Epidermal melanocyte (primary cell): Measurements from ENCODE around the gene BCL7A.
"Not testable (repeated sequence)": the region's sequence is repeated elsewhere in the genome, so short reads cannot be mapped to it uniquely, and the experiment has no call there.

ENCODE experiments used
- DNase-seq: peaks from one replicate; pipeline ENCODE4 v3.0.0; 2011; ENCODE audit warnings: low spot score; ENCODE audit not compliant: insufficient read length

BCL7A gene

GRCh38 chr12:122051231-122051876, 29.7 kb downstream of the BCL7A start:
- no peak for DNase-seq

- DNase-seq = no peak
Observed at GRCh38 chr12:122052285-122052684, 30.6 kb downstream of the BCL7A start.

DNA sequence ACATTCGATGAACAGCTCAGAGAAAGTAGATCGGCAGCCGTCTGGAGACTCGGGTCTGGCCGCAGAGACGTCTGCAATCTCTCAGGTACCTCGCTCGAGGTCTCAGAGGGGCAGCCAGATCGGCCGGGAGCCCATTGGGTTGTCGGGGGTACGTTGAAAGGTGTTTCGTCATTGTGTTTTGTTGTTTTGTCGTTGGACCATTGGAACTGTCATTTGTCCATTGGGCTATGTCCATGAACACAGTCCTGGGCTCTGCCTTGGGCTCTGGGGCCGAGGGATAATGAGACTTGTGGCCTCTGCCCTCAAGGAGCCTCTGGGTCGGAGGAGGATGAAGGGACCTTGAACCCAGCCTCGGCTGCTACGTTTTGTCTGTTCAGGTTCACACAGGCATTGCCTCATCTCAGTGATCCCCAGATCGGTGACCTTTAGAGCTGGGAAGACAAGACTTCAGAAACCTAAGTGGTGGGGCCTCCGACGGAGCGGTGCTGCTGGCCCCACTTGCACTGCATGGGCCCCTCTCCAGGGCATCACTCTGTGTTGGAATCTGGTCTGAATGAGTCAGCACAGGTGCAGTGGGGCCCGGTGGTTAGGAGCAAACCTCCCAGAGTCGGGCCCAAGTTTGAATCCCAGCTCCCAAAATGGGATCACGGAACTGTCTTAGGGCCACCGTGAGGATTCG, 33.3 kb downstream of the BCL7A start:
- DNase-seq = no peak

- not testable (repeated sequence) for DNase-seq
Observed at GRCh38 chr12:122056406-122056805, 34.7 kb downstream of the BCL7A start.

DNA sequence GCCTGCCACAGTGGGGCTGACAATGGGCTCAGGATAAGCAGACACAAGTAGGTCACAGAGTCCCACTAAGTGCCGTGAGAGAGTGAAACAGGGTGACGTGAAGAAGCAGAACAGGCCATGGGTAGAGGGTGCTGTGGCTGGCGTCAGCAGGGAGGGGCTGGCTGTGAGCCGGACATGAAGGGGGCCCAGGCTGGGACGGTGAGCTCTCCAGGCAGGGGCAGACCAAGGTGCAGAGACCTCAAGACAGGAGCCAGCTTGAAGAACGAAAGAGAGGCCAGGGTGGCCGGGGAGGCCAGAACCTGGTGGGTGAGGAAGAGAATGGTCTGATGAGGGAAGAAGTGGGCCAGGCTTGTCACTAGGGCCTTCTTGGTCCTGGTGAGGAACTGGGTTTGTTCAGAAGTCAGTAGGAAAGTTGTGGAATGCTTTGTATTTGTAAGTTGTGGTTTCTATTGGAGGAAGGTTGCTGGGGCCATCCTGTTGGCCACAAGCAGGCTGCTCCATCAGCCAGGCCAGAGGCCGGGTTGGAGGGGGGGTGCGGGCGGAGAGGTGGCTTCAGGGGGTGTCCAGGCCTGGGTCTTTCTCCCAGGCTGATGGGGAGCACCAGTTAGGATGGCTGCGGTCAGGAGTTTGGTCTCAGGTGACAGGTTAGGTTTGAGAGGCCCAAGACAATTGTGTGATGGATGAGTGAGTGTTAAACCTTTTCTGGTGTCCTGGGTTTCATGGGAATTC, 35.5 kb downstream of the BCL7A start:
- DNase-seq = no peak

GRCh38 chr12:122057769-122058168, 36.1 kb downstream of the BCL7A start:
- DNase-seq = no peak

- DNase-seq = no peak
Observed at GRCh38 chr12:122058549-122059149, 37.0 kb downstream of the BCL7A start.

DNA sequence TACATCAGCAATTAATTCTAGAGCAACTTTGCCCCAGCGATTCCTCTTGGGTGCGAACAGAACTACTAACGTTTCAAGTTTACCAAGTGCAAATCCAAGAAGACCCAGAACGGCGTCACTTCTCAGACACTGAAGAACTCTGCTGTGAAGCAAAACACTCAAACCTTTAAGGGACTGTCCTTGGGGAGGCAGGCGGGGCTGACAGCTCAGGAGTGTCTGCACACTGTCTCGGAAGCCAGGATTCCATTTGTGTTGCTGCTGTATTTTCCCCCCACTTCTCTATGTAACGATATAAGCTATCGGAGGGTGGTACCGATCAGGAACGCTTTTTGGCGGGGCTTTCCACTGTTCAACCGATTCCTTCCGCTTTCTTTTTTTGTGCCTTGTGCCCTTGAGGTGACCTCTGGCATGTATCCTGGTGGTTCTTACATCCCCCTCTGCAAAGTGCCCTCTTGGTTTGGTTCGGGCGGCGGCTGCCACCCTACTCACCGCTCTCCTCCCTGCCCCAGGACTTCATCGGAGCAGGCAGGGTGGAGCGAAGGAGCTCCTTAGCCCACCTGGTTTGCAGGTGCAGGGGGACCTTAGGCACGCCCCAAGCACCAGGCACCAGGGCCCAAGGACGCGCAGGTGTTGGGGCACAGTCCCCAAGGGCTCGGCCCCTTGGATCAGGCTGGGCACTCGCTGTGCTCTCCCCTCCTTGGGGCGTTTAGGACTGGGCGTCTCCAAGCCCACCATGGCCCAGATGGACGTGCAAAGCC, 37.7 kb downstream of the BCL7A start:
- no peak for DNase-seq

GRCh38 chr12:122060081-122060501, 38.4 kb downstream of the BCL7A start:
- DNase-seq = no peak

- no peak for DNase-seq
Observed at GRCh38 chr12:122061253-122061652, 39.6 kb downstream of the BCL7A start.

- no peak for DNase-seq
Observed at GRCh38 chr12:122062832-122063693, 41.4 kb downstream of the BCL7A start.

GRCh38 chr12:122063694-122064024, 42.0 kb downstream of the BCL7A start:
- DNase-seq = no peak

- DNase-seq = peak; percentile 94
Observed at GRCh38 chr12:122064025-122064777, 42.5 kb downstream of the BCL7A start.

DNA sequence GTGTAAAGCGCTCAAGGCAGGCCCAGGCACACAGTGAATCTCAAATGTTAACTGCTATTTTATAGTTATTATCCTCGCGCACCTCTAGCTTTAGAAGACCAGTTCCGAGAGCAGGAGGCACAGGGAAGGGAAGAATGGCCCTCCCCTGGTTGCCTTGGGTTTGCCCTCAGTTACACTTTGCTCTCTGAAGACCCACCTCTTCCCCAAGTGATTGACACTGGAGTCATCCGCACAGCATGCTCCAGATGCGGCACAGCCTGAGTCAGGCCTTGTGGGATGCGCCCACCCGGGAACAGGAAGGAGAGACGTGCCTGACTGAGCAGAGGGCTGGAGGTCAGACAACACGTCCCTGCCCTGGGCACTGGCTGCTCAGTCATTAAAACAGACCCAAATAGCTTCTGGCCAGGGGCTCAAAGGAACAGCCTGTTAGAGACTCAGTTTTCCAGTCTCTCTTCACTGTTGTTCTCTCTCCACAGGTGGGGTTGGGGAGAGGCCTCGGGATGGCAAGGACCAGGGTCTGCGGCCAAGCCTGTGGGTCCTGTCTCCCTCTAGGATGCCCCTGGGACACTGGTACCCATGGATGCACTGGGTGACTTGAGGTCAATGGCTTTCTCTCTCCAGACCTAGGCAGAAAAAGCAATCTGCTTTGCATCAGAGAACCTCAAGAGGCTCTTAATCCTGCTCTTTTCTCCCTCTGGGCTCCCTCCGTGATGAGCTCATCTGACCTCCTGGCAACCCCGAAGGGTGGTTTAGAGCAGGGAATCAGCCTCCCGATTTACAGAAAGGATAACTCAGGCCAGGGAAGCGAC, 43.3 kb downstream of the BCL7A start:
- DNase-seq = no peak

DNA sequence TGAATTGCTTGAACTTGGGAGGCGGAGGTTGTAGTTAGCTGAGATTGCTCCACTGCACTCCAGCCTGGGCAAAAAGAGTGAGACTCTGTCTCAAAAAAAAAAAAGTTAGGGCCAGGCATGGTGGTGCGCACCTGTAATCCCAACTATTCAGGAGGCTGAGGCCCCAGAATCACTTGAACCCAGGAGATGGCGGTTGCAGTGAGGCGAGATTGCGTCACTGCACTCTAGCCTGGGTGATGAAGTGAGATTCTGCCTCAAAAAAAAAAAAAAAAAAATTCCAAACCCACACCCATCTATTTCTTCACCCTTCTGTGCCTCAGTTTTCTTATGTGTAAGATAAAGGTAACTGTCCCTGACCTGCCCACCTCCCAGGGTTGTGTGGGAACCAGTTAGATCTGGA, 45.9 kb downstream of the BCL7A start:
- no peak for DNase-seq

DNA sequence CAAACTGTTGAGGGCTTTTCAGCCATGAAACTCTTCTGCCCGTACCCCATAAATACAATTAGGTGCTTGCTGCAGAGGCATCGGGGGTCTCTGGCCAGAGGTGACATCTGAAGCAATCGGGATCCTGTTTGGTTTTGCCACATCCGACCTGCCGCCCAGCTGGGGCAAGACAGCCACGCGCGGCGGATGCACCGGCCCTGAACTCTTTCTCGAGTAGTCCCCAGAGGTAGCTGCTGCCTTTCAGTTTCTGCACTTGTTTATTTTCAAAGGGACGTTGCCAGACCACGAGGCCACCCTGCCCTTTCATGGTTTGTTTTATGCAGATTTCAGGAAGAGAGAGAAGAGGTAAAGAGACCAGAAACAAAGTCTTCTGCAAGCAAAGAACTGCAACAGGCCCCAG, 46.3 kb downstream of the BCL7A start:
- no peak for DNase-seq

- peak; percentile 43 for DNase-seq
Observed at GRCh38 chr12:122072031-122072970, 50.6 kb downstream of the BCL7A start.

- DNase-seq = no peak
Observed at GRCh38 chr12:122073815-122074214, 52.1 kb downstream of the BCL7A start.
